HG02610 (cell line): ENCODE data around the gene PLIN5.

Experiments
- ATAC-seq: cut with Tn5 transposase; IDR thresholded peaks from one replicate; pipeline ENCODE4 v1.9.1; 2021; ENCODE audit warnings: mild to moderate bottlenecking, moderate library complexity; ENCODE audit not compliant: unreplicated experiment

Gene PLIN5

GRCh38 chr19:4534836-4535658 is at the start of gene PLIN5:
PLIN5 (minus strand) TSS chr19:4535224; CDS start chr19:4534074, 1,150 bp downstream.
- ATAC-seq: no peak

DNA sequence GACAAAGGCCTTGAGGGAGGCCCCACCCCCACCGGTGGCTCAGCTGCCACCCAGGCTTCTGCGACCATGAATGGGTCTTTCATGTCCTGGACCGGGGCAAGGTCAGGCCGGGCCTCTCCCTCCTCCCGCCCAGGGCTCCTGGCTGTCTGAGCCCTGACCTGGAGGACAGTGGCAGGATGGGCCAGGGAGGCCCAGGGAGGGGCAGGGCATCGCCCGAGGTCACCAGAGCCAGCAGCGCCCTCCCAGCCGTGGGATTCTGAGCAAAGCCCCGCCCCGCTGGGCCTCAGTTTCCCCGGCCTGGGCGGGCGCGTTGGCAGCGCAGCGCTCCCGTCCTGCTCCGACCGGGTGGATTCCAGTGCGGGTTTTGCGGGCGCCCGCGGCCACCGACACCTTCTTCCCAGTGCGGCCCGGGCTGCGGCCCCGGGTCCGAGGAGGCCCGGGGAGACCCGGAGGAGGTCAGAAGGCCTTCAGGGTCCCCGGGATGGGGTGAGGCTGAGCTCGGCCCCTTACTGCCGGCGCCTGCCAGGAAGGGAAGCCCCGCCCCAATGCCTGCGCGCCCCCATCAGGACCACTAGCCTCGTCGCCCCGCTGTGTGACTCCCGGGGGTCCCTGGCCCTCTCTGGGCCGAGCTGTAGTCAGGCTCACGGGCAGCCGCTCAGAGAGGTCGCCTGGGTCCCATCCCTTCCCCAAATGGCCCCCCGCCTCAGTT is 49.1 kb upstream of the PLIN5 start:
- ATAC-seq: no peak

GRCh38 chr19:4582980-4583842 is 48.2 kb upstream of the PLIN5 start:
- ATAC-seq: no peak

DNA sequence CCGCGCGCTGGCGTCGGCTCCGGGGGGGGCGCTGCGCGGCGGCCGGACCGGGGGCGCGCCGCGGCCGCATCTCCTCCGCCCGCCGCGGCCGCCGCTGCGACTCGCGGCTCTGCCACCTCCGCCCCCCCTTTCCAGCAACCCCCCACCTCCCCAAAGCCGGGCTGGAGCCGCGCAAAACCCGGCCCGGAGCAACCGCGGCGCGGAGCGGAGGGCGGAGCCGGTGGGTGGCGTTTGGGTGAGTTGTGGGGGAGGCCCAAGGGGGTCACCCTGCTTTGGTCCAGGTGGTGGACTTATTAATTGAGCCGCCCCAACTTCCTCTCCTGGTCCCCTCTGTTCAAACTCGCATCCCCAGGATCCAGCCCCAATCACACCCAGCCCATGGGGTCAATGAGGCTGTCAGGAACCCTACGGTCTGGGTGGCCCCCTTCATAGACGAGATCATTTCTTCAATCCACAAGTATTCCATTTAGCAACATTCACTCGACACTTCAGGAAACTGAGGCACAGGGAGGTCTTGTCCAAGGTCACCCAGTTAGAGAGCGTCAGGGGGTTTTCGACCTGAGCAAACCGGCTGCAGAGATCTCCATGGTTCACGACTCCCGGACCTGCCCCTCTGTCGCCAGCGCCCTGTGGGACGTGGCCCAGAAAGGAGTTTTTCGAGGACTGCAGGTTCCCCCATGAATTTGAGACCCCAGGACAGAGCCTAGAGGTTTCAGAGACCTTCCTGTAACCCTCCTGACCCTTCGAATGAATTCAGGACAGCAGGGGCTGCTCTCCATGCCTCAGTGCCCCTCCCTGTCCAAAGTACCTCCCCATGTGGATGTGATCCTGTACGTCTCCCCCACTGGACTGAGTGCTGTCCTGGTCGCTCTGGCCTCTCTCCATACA is 46.9 kb upstream of the PLIN5 start:
- no peak for ATAC-seq

- ATAC-seq: no peak
Measured at GRCh38 chr19:4580961-4581665, 46.1 kb upstream of the PLIN5 start.

- no peak for ATAC-seq
Measured at GRCh38 chr19:4580021-4580901, 45.2 kb upstream of the PLIN5 start.

- no peak for ATAC-seq
Measured at GRCh38 chr19:4579389-4579788, 44.4 kb upstream of the PLIN5 start.

- ATAC-seq: no peak
Measured at GRCh38 chr19:4578552-4579248, 43.7 kb upstream of the PLIN5 start.

DNA sequence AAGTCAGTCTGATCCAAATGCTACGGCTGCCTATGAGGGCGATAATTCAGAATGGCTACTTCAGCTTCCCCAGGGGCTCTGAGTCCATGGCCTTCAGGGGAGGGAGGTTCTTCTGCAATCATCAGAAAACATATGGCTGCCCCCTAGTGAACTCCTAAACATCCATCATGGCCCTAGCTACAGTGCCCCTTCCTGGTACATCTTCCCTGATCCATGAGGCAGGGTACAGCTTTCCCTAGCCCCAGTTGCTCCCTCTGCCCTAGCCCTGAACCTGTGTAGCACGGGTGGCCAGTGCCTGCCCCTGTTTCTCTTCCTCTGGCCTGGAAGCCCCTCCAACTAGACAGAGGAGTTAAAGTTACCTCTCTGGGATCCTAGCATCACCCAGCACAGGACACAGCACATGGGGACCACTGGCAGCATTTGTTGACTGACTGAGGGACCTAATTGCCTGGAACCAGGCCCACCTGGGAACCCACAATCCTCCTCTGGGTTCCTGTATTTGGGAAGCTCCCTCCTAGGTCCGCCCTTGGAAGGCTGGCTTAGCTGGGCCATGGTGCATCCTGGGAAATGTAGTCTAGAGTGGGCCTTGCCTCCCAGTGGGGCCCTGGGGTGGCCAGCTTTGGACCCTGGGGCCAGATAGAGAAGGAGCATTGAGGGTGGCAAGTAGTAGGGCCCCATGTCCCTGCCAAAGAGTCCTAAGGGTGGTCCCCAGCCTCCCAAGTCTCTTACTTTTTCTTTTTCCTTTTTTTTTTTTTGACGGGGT is 42.2 kb upstream of the PLIN5 start:
- no peak for ATAC-seq

DNA sequence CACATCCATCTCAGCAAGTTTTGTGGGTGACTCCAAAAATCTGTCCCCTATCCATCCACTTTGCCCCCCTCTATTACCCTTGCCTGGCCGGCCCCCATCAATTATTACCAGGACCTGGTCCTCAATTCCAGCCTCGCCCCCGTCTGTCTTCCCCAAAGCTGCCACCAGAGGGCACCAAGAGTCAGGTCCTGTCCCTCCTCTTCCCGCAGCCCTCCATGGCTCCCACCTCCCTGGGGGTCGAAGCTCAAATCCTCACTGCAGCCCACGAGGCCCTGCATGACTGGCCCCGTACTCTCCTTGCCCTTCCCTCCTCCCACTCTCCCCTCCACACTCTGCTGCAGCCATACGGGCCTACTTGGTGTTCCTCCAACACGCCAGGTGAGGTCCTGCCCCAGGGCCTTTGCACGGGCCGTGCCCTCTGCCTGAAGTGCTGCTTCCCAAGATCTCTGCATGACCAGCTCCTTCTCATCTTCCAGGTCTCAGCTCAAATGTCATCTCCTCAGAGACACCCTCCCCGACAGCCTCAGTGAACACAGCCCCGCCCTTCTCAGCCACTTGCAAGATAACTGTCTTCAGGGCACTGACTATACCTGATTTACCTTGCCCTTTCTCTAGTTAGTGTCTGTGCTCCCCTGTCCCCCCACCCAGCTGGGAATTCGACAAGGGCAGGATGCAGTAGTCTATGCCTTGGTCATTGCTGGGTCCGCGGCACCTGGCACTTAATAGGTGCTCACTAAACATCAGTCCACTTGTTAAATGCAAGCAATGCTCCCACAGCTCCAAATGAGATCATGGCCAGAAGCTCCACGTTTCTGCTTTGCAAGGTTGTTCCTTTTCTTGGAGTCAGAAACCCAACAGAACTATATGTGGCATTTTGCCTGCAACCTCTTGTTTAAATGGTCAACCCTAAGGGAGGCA is 41.3 kb upstream of the PLIN5 start:
- ATAC-seq: no peak

DNA sequence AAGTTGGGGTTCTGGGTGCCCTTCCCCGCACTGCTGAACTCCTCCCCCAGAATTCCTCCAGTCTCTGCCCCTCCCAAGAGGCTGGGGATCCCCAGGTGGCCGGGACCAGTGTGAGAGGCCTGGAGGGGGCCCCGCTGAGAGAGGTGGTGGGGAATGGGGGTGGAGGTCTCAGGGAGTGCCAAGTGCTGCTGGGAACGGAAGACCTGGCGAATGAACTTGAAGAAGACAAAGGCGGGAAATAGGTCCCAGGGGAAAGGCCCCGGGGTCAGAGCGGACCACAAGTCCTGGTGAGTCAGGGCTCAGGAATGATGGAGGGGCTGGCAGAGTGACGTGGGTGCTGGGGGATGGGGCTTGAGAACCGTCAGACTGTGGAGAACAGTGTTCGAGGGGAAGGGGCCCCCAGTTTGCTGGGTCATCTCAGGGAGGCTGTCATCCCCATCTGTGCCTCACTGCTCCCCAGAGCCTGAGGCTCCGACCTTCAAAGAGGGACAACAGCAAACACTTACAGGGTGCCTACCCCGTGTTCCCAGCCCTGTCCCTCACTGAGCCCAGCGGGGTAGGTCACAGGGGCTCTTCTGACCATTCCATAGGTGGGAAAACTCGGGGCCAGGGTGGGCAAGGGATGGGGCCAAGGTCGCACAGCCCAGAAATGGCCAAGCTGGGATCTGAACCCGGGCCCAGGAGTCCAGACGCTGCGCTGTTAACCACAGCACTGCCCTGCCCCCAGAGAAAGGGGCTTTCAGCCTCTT is 40.4 kb upstream of the PLIN5 start:
- no peak for ATAC-seq

DNA sequence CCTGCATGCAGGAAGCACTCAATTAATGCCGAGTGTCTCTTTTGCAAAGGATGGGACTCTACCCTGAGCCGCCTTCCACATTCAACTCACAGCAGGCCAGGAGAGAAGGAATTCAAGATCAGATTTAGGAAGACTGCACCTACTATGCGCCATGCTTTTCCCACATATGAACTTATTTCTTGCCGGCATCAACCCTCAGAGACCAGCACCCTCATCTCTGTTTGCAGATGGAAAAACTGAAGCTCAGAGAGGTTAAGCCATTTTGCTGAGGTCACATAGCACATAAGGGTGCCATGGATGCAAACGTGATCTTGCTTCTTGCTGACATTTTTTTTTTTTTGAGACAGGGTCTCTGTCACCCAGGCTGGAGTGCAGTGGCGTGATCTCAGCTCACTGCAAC is 38.7 kb upstream of the PLIN5 start:
- ATAC-seq: no peak

- no peak for ATAC-seq
Measured at GRCh38 chr19:4571305-4571917, 36.4 kb upstream of the PLIN5 start.

GRCh38 chr19:4570916-4571304 is 35.9 kb upstream of the PLIN5 start:
- ATAC-seq: no peak

- ATAC-seq: no peak
Measured at GRCh38 chr19:4570402-4570801, 35.4 kb upstream of the PLIN5 start.
